NCI-H2107 treated with DMSO at 0.1 percent for 48 hours (cell line): ENCODE data around the gene CCDC178.
"Not testable (repeated sequence)": the region's sequence is repeated elsewhere in the genome, so short reads cannot be mapped to it uniquely, and the experiment has no call there.

Source experiments
- DNase-seq: peaks from one replicate; lab custom pipeline; 2025; ENCODE audit not compliant: unreplicated experiment; lab: John Stamatoyannopoulos, UW

Gene CCDC178

DNA sequence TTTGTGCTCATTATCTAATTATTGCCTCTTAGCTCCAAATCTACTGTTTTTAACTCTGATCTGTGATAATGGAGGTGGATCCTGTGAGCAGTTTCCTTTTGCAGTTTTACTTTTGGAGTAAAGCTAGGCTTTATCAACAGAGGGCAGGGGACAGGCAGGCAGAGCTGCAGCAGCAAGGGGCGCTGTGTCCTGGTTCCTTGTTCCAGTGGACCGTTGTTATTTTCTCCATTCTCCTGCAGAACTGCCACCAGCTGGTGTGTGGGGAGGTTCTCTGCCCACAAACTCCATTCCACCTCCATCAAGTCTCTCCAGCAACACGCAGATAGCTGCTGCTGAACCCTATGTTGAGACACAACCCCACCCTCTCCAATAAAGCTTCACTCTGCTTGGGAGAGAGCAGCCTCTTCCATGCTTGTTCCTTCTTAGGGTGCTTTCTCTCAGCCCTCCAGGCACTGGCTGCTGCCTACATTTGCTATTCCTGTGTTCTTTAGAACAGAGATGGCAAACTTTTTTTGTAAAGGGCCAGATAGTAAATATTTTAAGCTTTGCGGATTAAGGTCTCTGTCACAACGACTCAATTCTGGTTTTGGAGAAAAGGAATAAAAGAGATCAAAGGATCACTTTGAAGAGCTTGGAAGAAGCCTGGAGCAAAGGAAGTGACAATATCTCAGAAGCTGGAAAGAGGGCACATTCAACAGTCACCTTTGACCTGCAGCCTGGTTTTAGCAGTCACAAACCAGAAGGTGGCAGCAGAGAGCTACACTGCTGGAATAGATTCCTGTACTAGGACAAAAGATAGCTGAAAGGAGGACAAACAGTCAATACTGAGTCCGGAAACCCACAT lies 208.8 kb downstream of the CCDC178 start:
- peak; percentile 64 for DNase-seq

DNA sequence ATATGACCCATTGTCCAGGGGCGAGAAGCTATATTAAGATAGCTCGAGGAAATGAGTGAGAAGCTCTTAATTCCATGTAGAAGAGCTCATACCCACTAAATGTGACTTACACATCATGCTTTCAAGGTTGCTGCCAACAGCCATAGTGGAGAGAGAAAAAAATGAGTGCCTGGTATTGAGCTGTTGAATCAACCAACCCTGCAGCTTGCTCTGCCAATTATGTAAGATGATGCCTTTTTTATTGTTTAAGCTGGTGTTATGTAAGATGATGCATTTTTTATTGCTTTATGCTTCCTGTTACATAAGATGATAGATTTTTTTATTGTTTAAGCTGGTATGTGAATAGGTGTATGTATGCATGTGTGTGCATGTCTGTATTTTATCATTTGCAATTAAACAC lies 228.2 kb downstream of the CCDC178 start:
- peak; percentile 94 for DNase-seq

DNA sequence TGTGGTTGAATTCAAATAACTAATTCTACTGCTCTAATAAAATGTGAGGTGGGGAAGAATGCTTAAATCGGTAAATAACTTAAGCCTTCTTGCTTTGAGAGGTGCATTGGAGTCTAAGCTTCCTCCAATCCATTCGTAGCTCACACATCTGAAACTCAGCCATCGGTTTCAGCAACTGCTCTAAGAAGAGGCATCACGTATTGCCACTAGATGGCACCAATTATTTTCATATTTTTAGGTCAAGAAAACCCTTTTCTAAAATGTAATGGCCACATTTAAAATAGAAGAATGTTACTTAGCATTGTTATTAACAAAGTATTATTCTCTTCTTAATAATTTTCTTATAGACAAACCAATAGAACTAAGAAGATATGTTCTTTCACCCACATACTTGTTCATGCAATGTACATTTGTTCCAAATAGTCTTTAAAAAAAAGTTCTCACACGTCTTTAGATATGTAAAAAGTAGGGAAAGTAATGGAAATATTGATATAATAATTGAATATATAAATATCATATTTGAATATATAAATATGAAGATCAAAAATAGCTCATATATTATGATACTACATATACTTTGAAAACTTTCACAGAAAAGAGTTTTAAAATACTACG lies 229.8 kb downstream of the CCDC178 start:
- DNase-seq, result peak; percentile 73

DNA sequence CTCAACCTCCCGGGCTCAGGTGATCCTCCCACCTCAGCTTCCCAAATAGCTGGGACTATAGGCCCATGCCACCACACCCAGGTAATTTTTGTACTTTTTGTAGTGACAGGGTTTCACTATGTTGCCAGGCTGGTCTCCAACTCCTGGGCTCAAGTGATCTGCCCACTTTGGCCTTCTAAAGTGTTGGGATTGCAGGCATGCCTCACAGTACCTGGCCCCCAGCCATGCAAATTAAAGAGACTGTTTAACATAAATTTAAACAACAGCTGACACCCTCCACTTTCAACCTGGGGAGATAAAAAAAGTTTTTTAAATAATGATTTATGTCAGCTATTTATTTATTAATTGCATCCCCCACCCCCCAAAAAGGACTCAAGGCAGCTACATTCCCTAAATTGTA lies 234.7 kb downstream of the CCDC178 start:
- DNase-seq, result no peak

DNA sequence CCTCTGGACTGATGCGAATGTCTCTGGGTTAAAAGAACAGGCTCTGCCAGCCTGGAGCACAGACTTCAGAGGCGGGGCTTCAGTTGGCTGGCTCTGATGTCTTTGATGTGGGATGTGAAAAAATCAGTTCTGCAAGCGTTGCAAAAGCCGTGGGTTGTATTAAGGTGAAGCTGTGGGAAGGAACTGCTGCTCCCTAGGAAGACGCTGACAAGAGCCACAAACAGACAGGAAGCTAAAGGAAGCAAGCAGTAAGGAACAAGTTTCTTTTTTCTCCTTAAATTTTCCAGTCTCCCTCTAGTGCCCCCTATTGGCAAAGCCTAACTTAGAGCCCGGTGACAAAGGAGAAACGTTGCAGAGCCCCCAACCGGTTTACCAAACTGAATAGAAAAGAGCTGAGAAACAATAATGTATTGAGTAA lies 239.0 kb downstream of the CCDC178 start:
- DNase-seq, result no peak

DNA sequence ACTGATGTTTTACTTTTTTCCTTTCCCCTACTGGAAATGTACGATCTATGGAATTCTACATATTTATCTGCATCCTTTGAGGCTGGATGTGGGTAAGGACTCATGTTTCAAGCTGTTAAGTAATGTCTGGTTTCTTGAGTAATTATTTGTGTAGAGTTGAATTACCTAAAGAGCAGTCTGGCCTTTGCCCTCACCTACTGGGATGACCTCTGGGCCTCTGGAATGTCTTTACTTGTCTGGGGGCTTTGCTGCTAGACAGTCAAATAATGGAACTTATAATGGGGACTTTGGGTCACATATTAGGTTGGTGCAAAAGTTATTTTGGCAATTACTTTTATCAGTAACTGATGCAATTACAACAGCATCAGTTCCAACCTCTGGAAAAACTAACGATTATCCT lies 244.7 kb downstream of the CCDC178 start:
- DNase-seq, result no peak

DNA sequence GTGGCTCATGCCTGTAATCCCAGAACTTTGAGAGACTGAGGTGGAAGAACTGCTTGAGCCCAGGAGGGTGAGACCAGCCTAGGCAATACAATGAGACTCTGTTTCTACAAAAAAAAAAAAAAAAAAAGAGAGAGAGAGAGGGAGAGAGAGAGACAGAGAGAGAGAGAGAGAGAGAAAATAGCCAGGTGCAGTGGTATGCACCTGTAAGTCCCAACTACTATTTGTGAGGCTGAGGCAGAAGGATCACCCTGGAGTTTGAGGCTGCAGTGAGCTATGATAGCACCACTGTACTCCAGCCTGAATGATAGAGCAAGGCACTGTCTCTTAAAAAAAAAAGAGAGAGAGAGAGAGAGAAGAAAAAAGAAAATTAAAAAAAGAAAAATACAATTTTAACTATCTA lies 245.7 kb downstream of the CCDC178 start:
- no peak for DNase-seq

DNA sequence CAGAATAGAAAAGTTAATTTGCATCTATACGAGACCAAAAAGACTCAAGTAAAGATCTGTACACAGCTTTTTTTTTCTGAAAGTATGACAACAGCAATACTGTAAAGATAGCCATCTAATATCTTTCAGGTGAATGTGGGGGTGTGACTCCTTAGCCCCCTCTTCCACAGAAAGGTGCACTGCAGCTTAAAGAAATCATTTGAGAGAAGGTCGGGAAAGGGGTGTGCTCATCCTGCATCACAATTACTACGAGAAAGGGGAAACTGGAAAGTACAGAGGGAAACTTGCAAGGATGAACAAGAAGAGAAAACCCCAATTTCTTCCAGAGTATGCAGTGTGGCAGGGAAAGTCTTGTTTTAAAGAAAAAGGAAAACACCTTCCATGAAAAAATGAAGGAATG lies 255.6 kb downstream of the CCDC178 start:
- no peak for DNase-seq

DNA sequence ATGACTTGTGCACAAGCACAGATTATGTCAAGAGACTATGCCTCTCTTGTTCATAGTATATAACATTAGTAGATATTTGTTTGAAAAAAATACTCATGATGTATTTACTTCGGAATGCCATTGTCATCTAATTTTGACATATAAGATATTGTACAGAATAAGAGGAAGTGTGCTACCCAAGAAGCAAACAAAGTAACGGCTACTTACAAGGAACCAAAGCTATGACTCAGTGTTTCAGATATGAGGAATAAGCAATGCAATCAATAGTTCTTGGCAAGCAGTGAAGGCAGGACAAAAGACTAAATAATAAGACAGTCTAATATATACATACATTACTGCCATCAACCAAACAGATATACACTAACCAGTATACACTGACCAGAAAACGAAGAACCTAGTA lies 256.3 kb downstream of the CCDC178 start:
- no peak for DNase-seq

DNA sequence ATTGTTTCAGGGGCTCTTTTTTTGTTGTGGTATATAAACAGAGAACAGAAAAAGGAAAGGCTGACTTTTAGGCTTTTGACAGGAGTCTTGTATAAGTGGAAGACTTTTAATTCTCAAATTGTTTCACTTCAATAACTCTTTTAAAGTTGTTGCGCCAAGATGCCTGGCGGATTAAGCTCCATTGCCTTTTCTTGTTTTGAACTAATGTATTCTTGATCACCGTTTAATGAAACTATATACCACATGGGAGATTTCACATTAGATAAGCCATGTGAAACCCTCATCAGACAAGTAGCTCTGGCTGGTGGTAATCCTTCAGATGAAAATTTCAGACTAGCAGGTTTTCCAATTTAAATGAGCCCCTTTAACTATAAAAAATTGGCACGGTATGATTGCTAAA lies 257.4 kb downstream of the CCDC178 start:
- DNase-seq, result no peak

DNA sequence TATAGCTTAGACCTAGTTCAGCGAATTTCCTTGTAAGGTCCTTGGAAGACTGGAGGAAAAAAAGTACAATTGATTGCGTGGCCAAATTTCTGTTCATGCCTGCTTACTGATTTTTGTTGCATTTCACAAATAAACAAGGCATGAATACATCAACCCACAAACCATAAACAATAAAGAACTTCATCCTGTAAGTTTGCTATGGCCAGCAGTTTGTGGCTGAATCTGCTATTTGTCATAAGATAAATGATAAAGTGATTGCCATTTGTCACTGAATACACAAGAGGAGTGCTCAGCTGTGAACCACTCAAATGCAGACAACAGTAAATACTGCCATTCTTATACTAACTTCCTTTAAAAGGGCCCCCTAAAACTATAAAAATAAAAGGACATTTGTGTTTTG lies 259.5 kb downstream of the CCDC178 start:
- DNase-seq, result no peak

DNA sequence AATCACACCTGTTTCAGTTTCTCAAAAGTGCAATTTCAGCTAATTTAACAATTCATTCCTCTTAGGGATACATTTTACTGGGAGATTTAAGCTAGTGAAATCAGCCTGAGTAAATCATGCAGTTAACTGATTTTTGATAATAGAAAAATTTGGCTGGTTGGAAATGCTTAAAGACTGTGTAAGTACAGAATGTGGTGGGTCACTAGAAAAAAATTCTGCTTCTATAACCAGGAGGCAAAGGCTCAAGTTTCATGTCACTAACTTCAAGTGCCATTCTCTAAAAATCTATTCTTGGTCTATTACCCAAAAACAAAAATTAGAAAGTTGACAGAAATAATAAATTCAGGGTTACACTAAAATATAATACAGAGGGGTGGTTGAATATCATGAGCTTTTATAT lies 271.3 kb downstream of the CCDC178 start:
- DNase-seq, result no peak

DNA sequence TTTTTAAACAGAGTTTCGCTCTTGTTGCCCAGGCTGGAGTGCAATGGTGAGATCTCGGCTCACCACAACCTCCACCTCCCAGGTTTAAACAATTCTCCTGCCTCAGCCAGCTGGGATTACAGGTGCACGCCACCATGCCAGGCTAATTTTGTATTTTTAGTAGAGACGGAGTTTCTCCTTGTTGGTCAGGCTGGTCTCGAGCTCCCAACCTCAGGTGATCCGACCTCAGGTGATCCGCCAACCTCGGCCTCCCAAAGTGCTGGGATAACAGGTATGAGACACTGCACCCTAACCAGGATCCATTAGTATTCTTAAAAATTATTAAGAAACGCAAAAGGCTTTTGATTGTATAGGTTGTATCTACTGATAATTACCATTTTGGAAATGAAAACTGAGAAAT lies 276.4 kb downstream of the CCDC178 start:
- not testable (repeated sequence) for DNase-seq

DNA sequence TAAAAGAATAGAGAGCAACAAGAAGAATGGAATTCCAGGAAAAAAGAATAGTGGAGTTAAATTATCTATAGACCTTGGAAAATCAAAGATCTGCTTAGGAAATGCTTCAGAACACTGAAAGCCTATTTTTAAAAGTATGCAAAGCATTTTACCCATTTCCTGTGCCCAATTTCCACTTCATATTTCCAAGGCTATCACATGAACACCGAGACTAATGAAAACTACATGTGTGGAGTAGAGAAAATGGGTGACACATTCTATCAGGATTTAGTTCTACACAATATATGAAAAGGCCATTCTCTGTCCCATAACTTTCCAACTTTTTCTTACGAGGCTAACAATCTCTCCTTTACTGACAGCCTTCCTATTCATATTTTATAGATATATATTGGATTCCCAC lies 279.4 kb downstream of the CCDC178 start:
- no peak for DNase-seq

DNA sequence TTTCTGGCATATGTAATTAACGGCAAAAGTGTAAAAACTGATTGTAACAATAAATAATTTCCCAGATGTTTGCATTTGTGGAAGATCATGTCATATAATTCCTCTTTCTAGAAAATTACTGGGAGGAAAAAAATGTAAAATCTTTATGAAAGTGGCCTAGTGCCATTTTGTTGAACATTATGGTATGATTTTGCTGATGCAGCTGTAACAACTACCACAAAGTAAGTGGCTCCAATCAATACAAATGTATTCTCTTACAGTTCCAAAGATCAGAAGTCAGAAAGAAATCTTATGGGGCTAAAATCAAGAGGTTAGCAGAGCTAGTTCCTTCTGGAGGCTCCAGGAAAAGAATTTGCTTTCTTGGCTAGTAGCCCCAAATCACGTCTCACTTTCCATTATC lies 281.4 kb downstream of the CCDC178 start:
- DNase-seq, result no peak

DNA sequence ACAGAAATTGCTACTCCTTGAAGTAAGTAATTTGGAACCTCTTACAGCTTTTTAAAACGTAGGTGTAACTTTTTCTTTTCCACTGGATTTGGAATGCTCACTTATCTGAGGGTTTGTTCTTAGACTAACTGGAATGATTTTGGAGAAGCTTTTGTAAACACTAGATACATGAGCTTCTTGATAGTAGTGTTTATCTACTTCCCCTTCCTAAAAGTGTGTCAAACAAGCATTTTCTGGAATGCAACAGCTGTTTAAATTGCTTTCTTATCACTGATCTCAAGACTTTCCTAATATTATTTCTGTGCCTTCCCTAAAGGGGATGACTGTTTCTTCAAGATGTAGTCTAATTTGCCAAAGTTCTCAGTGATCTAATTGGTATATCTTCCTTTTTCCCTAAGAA lies 282.6 kb downstream of the CCDC178 start:
- no peak for DNase-seq

DNA sequence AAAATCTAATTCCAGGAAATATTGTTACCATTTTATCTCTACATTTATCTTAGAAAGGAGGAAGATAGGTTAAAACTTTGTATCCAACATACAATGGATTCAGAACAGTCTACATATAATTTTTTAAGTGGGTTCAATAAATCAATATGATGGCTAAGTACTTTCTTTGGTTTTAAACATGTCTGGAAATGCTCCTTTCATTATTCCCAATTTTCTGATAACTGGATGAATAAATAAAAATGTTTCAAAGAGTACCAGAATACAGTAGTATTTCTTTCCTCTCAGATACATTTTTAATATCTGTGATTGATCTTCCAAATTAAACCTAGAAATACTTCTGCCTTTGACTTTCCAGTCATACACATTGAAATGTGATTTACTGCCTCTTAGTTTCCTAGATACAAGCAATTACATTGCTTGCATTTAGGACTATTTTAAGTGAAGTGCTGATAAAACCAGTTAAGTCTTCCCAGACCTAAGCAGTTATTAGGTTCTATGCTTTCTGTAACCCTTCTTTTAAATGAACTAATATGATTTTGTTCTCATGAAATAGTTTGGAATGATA lies 283.5 kb downstream of the CCDC178 start:
- DNase-seq, result no peak

DNA sequence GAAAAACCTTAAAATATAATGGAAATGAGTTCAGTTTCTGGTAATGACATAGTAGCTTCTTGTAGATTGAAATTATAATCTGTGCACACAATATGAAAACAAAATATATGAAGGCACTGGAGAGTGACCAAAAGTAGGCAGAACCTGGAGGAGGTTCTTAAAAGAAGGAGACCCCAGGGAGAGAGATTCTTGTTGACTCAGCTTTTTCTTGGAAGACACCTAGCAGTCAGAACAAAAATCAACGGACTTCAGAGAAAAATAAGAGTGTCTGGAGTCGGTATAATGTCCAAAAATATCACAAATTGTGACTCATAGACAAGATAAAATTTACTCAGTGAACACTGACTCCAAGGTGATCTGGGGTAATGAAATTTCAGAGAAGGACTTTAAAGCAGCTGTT lies 286.5 kb downstream of the CCDC178 start:
- DNase-seq, result no peak

DNA sequence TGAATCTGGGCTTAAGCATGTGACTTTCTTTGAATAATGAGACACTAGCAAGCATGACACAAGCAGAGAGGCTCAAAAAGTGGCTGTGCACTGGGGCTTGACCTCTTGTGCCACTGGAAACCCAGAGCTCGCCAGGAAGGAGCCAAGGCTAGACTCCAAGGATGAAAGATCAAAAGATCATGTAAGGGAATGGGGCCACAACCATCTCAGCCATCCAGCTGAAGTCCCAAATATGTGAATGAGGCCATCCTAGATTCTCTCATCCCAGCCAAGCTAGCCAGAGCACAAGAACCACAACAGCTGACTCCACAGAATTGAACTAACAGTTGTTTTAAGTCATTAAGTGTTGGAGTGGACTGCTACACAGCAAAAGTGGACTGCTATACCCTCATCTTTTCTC lies 288.1 kb downstream of the CCDC178 start:
- no peak for DNase-seq

DNA sequence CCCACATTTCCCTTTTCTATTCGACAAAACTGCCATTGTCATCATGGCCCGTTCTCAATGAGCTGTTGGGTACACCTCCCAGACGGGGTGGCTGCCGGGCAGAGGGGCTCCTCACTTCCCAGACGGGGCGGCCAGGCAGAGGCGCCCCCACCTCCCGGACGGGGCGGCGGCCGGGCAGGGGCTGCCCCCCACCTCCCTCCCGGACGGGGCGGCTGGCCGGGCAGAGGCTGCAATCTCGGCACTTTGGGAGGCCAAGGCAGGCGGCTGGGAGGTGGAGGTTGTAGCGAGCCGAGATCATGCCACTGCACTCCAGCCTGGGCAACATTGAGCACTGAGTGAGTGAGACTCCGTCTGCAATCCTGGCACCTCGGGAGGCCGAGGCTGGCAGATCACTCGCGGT lies 292.7 kb downstream of the CCDC178 start:
- DNase-seq, result not testable (repeated sequence)

DNA sequence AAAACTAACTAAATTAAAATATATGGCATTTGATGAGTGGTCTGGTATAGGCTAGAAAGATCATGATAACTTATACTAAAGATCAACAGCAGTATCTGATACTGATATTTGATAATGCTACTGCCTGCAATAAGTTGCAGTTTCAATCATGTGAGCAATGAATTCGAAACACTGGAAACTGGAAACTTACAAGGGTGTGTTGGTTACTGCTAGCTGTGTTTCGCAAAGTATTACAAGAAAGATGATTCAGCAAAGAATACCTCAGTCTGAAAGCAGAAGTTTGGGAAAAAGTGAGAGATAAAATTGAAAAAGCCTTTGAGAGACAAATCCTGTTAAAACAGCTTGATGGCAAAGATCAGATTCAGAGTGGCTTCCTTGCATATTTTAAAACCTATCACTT lies 294.5 kb downstream of the CCDC178 start:
- DNase-seq, result no peak

DNA sequence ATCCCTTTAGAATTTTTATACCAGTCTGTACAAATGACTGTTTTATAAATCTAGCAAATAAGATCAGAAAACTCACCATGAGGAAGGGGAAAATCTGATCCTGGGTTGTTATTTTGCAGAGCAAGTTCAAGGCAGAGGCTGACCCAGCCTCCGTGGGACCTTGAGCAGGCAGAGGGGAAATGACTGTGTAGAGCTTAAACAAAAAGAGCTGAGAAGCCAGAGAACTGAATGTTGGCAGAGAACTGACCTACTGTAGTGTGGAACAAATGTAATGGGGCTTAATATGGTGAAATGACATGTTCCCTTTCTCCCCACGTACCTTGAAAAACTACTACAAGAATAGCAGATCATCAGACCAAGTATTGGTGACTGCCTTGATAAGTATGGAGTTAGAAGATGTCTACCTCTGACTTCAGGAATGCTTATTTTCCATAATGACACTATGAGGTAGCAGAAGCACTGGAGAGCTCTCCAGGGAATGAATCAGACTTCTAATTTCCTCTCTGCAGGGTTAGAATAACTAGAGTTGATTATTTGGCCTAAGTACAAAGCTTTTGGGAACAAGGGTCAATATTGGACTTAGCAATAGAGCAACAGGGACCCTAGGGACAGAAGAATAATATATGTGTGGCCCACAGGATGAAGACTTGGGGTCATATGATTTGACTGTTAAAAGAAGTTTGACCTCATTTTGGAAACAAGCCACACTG lies 304.4 kb downstream of the CCDC178 start:
- no peak for DNase-seq
